GM21737 (cell line): ENCODE results near the gene F7.

Experiments
- ATAC-seq: cut with Tn5 transposase; IDR thresholded peaks from one replicate; pipeline ENCODE4 v1.9.1; 2021; ENCODE audit warnings: mild to moderate bottlenecking, moderate library complexity; ENCODE audit not compliant: unreplicated experiment

F7 gene

DNA sequence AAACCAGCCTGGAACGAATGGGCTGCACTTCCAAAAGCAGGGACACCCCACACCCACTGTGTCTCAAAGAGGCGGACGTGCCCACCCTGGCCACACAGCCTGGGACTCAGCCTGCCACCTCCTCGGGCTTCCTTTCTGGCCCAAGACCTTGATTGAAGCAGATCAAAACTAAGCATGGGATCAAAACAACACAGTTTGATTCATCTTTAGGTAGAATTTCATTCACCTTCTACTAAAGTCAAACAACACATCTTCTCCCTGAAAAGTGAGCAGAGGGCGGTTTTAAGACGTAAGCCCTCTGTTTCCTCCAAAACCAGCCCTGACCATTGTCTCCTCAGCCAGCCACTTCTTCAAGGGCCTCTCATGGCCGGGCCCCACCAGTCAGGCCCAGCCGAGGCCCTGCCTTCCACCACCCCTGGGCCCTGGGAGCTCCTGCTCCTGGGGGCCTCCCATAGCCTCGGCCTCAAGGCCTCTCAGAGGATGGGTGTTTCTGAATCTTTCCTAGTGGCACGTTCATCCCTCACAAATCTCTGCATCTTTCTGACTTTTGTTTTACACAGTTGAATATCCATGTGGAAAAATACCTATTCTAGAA lies 10.7 kb downstream of the F7 start:
- no peak for ATAC-seq

DNA sequence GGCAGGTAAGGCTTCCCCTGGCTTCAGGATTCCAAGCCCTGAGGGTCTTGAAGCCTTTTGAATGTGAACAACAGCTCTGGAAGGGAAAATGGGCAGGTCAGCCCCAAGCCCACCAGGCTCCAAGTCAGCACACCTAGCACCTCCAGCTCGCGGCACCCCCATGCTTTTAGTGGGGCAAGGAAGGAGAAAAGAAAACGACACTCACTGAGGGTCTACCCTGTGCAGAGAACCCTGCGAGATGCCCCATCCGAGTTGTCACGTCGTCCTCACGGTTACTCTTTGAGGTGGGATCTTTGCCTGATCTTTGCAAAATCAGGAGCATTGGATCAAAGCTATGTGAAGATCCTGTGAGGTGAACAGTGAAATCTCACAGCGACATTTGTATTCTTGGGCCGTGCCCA lies 11.3 kb downstream of the F7 start:
- ATAC-seq, result no peak

DNA sequence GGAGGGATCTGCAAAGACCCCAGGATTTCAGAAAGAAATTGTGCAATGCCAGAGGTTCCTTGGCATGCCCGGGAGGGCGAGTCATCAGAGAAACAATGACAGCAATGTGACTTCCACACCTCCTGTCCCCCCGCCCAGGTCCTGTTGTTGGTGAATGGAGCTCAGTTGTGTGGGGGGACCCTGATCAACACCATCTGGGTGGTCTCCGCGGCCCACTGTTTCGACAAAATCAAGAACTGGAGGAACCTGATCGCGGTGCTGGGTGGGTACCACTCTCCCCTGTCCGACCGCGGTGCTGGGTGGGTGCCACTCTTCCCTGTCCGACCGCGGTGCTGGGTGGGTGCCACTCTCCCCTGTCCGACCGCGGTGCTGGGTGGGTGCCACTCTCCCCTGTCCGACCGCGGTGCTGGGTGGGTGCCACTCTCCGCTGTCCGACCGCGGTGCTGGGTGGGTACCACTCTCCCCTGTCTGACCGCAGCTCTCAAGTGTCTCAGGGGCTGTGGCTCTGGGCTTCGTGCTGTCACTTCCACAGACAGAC lies 11.8 kb downstream of the F7 start:
- no peak for ATAC-seq

DNA sequence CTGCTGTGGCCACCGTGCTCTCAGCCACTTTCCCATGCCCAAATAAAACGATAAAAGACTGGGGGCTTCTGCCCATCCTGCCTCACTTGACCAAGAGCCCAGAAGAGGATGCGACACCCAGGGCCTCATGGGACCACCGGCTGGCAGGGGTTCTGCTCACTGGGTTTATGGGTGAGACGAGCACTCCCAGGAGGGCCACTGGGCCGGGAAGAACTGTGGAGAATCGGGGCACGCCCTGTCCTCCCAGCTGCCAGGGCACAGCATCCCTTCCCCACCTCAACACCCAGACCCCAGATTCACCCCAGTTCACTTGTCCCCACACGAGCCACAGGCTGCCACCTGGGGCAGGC lies 12.3 kb downstream of the F7 start:
- ATAC-seq, result no peak

DNA sequence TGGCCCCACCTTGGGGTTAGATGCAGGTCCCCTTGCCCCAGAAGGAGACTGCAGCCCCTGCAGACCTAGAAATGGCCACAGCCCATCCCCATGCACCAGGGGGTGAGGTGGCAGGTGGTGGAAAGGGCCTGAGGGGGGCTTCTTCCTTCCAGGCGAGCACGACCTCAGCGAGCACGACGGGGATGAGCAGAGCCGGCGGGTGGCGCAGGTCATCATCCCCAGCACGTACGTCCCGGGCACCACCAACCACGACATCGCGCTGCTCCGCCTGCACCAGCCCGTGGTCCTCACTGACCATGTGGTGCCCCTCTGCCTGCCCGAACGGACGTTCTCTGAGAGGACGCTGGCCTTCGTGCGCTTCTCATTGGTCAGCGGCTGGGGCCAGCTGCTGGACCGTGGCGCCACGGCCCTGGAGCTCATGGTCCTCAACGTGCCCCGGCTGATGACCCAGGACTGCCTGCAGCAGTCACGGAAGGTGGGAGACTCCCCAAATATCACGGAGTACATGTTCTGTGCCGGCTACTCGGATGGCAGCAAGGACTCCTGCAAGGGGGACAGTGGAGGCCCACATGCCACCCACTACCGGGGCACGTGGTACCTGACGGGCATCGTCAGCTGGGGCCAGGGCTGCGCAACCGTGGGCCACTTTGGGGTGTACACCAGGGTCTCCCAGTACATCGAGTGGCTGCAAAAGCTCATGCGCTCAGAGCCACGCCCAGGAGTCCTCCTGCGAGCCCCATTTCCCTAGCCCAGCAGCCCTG lies 12.8 kb downstream of the F7 start:
- no peak for ATAC-seq

DNA sequence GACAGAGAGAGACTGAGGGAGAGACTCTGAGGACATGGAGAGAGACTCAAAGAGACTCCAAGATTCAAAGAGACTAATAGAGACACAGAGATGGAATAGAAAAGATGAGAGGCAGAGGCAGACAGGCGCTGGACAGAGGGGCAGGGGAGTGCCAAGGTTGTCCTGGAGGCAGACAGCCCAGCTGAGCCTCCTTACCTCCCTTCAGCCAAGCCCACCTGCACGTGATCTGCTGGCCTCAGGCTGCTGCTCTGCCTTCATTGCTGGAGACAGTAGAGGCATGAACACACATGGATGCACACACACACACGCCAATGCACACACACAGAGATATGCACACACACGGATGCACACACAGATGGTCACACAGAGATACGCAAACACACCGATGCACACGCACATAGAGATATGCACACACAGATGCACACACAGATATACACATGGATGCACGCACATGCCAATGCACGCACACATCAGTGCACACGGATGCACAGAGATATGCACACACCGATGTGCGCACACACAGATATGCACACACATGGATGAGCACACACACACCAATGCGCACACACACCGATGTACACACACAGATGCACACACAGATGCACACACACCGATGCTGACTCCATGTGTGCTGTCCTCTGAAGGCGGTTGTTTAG lies 13.7 kb downstream of the F7 start:
- no peak for ATAC-seq

DNA sequence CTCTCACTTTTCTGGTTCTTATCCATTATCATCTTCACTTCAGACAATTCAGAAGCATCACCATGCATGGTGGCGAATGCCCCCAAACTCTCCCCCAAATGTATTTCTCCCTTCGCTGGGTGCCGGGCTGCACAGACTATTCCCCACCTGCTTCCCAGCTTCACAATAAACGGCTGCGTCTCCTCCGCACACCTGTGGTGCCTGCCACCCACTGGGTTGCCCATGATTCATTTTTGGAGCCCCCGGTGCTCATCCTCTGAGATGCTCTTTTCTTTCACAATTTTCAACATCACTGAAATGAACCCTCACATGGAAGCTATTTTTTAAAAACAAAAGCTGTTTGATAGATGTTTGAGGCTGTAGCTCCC lies 14.2 kb downstream of the F7 start:
- no peak for ATAC-seq

DNA sequence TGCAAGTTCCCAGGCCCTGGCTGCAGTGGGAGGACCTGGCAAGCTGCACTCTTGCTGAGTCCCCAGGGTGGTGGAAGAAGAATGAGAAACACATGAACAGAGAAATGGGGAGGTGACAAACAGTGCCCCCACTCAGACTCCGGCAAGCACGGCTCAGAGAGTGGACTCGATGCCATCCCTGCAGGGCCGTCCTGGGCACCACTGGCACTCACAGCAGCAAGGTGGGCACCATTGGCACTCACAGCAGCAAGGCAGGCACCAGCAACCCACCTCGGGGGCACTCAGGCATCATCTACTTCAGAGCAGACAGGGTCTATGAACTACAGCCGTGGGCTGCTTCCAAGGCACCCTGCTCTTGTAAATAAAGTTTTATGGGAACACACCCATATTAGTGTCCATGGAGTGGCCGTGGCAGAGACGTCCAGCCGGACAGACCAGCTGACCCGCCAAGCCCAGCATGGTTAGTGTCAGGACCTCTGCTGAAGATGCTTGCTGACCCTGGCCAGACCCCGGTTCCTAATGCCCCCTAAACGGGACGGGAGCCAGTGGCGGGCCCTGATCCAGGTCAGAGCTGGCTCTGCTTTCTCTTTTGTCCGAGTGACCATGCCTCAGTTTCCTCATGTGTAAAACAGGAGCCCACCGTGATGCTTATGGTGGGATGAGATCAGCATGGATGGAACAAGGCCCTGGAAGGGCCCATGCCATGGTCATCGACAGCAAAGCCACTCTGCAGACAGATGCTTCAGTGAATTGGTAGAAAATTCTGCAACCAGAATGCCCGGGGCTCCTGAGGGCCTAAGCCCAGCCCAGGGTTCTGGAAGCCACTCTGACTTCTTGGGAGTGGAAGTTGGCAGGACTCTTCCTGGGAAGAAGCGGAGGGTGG lies 14.9 kb downstream of the F7 start:
- ATAC-seq, result no peak

DNA sequence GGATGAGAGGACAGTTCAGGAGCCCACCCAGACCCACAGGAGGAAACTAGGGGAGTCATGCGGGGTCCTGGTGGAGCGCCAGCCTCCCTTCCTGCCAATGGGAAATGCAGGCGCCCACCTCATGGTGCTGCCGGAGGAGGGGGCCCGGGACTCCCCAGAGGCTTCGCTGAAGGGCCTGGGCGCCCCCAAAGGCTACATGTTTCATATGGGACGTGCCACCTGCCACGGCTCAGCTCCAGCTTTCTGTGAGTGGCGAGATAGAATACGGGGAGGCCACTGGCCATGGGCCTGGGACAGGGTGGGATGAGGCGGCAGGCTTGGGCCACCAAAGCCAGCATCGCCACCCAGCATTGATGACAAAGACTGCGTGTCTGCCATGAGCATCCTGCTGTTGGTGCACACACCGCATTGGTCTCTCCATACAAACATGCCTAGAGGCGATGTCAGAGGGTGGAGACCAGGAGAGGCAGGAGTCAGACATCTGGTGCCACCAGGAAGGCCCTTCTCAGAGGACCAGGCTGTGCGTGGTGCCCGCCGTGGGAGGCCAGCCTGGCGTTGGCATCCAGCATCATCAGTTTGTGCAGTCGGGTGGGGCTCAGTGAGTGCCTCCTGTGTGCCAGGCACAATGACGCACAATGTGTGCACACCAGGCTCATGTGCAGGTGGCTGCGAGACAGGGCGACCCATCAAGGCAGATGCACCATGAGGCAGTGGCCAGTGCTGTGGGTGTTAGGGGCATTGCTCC lies 15.8 kb downstream of the F7 start:
- ATAC-seq, result no peak

DNA sequence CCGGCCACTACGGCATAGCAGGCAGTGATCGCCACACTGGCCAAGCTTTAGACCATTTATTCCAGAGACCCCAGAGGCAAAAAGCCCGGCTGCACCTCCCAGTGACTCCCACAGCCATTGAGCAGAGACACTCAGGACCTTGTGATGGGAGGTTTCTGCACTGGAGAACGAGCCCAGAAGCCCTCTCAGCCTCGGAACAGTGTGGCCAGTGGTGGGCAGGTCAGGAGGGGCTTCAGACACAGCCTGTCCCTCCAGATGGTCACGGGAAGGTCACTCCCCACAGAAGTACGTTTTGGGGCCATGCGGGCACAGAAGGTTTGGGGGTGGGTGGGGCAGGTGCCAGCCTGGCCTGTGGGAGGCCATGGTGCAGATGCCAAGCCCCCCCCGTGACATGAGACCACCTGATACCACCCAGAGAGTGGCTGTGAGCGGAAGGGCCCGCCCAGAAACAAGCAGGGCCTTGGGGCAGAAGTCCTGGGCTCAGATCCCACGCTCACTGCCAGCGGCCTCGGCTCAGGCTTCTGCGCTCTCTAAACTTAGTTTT lies 16.4 kb downstream of the F7 start:
- ATAC-seq, result no peak

DNA sequence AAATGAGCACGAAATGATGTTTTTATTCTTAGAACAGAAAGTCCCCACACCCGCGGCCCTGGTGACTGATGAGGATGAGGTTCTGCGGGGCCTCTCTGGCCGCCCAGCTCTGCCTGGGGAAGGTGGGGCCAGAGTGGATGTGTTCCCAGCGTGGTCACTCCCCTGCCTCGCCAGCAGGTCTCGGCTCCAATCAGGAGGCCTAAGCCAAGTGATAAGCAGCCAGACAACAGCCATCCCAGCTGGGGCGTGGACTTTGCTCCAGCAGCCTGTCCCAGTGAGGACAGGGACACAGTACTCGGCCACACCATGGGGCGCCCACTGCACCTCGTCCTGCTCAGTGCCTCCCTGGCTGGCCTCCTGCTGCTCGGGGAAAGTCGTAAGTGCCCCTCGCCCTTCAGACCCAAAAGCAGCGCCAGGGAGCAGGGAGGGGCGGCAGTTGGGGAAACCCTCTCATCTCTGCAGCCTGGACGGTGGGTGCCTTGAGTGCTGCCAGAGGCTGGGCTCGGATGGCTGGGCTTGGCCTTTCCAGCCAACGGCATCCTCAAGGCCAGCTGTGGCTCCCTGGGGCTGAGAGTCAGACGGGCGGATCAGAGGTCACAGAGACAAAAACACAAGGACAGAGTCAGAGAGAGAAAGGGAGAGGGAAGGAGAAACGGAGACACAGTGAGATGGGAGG lies 17.1 kb downstream of the F7 start, which contains the start of gene F10:
TSS of gene F10 (plus strand) at position 250 of the 676 bp plus-strand sequence. CDS start at position 307, 57 bp downstream.
- ATAC-seq, result no peak

DNA sequence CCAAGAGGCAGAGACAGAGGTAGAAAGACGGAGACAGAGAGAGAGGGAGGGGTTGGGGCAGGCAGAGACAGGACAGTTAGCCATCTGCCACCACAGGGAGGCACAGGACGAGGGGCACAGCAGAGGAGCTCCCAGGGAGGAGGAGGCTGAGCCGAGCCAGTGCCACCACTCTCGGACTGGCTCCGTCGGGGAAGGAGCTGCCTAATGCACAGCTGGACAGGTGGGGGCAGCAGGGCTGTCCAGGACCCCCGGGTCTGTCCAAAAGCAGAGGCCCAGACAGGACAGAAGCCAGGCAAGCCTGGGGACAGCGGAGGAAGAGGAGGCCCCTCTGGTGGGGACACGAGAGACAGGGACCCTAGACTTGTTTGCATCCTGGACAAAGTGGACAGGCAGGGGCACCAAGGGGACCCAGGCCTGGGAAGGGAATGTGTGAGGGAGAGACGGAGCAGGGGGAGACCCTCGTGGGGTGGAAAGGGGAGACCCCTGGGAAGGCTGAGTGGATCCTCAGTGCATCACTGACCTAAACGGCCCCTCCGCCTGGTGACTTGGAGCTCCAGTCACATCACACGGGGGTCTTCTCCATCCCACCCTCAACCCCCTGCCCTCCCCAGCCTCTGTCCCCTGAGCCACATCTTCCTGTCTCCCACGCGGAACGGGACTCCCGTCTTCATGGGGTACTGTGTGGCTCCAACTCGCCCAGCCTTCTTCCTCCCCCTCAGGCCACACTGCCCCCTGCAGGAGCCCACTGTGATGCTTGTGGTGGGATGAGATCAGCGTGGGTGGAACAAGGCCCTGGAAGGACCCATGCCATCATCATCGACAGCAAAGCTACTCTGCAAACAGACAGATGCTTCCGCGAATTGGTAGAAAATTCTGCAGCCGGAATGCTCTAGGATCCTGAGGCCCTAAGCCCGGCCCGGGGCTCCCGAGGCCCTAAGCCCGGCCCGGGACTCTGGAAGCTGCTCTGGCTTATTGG lies 17.9 kb downstream of the F7 start:
- ATAC-seq, result no peak

DNA sequence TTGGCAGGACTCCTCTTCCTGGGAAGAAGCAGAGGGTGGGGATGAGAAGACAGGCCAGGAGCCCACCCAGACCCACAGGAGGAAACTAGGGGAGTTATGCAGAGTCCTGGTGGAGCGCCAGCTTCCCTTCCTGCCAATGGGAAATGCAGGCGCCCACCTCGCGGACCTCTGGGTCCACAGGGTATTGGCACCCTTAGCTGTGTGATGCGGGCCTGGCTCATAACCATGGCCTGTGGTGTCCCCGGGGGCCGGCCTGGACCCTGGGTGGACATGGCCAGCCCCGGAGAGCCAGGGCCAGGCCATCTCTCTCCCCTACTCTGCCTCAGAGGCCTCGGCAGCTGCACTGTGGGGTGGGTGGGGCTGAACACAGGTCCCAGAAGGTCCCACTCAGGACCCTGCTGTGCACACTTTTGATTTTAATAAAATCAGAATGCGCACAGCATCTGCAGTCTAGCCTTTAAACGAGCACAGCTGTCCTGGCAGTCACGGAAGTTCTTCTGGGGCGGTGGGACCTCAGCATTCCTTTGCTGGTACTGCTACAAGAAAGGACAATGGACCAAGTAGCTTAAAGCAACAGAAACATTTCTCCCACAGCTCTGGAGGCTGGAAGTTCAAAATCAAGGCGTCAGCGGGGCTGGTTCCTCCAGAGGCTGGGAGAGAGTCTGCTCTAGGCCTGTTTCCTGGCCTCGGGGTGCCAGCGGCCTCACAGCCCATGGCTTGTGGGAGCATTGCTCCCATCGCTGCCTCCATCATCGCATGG lies 18.8 kb downstream of the F7 start:
- no peak for ATAC-seq

DNA sequence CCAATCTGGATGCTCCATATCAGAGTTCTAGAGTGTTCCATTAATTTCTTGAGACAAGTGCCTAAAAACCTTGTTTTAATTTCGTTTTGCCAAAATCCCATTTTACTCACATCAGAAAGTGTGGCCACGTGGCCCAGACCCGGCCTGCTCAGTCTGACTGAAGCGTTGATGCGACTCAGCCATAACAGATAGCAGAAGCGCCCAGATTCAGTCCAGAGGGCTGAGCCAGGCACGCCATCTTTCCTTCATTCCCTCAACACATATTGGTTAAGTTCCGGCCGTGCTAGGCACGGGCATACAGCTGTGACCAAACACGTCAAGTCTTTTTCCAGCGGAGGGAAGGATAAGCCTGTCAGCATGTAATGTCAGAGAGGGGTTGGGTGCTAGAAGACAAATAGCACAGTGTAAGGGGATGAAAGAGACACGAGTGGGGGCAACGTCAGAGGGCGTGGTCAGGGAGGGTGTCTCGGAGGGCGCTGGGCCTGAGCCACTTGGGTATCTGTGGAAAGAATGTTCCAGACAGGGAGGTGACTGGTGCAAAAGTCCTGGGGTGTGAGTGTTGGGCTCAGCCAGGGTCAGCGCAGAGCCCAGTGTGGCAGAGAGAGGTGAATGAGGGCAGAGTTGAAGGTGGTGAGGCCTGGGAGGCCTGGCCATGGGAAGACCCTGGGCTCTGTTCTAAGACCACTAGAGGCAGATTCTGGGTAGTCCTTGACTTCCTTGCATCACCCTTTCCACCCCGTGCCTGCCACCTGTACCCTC lies 20.1 kb downstream of the F7 start:
- no peak for ATAC-seq

DNA sequence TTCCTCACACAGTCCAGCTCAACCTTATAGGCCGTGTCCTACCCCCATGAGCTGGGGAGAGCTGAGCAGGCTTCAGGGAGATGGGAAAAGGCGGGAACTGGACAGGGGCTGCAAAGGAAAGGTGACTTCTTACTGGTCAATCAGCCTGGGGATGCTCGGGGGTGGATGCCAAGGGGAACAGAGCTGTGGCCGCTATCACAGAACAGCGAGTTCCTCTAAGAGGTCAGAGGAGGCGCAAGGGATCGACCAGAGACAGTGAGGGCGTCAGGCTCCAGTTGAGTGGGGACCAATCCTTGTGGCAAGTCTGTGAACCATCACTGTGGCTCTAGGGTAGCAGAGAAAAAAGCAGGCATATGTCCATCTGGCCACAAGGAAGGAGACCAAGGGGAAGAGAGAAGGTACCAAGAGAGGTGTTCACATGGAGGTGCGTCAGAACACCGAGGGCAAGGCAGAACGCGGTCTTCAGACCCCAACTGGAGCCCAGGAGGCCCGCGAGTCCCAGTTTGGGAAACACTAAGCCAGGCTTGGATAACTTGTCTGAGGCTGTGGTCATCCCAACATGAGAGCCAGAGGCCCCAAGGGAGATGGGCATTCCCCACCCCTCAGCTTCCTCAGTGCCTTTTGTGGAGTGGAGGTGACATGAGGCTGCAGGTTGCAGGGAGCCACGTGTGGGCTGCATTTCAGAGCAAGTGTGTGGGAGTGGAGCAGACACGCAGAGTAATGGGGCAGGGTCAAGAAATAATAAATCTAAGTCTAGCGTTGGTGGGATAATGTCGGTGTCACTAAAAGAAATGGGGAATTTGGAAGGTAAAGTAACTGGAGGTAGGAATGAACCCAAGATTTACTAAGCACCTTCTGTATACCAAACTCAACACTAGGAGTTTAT lies 20.9 kb downstream of the F7 start:
- no peak for ATAC-seq

DNA sequence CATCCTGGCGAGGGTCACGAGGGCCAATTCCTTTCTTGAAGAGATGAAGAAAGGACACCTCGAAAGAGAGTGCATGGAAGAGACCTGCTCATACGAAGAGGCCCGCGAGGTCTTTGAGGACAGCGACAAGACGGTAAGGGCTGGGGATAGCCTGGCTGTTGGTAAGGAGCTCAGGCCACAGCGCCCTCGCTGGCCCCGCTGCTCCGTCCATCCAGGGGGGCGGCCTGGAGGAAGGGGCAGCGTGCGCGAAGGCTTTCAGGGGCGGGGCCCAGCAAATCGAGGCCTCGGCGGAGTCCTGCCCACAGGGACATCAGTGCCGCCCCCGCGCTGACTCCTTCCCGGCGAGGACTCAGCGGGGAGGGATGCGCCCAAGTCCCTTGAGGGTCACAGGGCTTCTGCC lies 23.9 kb downstream of the F7 start:
- ATAC-seq, result no peak
